HTR-8/SVneo (cell line): Measurements from ENCODE around the gene CMSS1.

Experiments
- DNase-seq: peaks from one replicate; pipeline ENCODE4 v3.0.0; 2011; ENCODE audit warnings: low spot score, mixed read lengths; ENCODE audit not compliant: insufficient read length
- FAIRE-seq: peaks from 2 replicates; lab custom pipeline; 2011; peaks lifted over from hg19 to GRCh38; lab: Jason Lieb, UNC

Gene CMSS1

DNA sequence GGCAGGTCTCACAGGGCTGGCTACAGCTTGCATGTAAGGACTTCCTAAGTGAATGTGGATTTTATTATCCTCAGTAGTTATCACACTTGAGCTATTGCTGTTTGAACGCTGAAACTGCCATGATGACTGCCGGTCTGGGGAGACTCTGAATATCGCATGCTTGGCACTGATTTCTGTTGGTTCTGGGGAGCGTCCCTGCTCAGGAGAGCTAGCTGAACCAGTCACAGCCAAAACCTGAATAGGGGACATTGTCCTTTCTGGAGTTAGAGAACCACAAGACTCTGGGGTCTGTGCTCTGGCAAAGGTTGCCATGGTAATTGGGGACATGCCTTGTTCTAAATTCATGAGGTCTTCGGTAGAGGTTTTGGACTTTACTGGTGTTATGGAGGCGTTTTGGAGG, 30.8 kb downstream of the CMSS1 start:
- DNase-seq = no peak
- no peak for FAIRE-seq

DNA sequence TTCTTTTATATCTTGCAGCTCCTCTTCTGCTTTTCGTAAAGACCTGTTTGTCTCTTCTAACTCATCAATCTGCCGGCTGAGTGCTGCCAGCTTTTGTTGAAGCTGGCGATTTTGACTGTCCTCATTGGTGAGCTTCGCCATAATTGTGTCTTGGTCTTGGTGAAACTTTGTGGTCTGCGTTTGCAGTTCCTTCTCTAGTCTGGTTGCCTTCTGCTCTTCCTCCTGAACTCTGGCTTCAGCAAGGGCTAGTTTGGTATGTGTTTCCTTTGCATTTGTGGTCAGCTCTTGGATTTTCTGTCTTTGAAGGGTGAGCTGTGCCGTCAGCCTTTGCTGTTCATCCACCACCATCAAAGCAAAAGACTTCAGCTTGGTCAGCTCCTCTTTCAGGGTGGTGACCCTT, 32.9 kb downstream of the CMSS1 start:
- DNase-seq (no peak), FAIRE-seq (no peak)

- peak; percentile 4 for FAIRE-seq
- DNase-seq = no peak
These were observed 34.3 kb downstream of the CMSS1 start for GRCh38 chr3:99851955-99852354.

GRCh38 chr3:99852851-99853250, 35.2 kb downstream of the CMSS1 start:
- no peak for FAIRE-seq
- no peak for DNase-seq

GRCh38 chr3:99854756-99855298, 37.2 kb downstream of the CMSS1 start:
- DNase-seq (no peak), FAIRE-seq (peak; percentile 4)

DNA sequence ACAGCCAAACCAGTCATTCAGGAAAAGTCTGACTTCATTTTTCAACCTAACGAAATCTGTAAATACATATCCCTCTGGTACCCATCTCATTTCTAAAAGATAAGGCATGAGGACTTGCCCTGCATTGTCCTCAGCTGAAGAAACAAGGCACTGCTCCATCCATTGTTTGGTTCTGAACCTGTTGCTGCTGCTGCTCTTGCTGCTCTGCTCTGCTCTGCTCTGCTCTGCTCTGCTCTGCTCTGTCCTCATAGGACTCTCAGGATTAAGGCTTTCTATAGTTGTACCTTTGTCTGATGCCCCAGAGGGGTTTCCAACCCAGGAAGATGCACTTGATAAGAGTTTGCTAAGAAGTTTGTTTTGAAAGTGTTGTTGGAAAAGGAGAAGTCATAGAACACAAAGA, 38.2 kb downstream of the CMSS1 start:
- FAIRE-seq = no peak
- no peak for DNase-seq

- DNase-seq = no peak
- no peak for FAIRE-seq
These were observed 39.0 kb downstream of the CMSS1 start for GRCh38 chr3:99856437-99857220.

GRCh38 chr3:99857278-99857677, 39.6 kb downstream of the CMSS1 start:
- FAIRE-seq (no peak), DNase-seq (no peak)

- DNase-seq = no peak
- no peak for FAIRE-seq
These were observed 40.8 kb downstream of the CMSS1 start for GRCh38 chr3:99858469-99858868.

GRCh38 chr3:99859825-99860224, 42.2 kb downstream of the CMSS1 start:
- FAIRE-seq (peak; percentile 81), DNase-seq (peak; percentile 52)

DNA sequence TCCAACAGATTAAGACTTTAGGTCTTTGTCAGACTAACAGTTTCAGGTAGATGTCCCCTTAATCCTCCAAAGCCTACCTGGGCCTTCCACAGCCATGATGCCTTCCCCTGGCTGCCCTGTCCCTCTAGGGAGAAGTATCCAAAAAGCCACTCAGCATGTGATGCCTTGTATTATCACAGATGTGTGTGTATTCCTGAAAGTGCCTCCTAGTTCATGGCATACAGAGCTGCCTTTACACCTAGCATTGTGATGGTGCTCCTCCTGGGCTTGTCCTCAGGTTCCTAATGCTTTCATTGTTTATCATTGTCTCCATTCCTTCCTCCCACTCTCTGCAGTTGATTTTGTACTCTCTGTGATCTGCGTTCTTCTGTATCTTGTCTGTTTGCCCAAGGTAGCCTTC, 43.6 kb downstream of the CMSS1 start:
- FAIRE-seq (no peak), DNase-seq (no peak)

DNA sequence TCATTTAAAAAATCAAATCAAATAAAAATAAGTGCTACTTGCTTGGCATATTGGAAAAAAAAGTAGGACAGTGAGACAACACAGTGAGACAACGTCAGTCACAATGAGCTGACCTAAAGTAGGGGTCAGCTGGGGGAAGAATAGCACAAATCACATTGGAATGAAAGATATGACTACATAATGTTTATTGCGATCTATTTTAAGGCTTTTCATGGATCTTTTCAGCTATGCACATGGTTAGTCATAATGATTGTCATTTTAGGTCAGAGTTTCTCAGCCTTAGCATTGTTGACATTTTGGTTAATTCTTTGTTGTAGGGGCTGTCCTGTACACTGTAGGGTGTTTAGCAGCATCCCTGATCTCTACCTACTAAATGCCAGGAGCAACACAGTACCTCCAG, 44.5 kb downstream of the CMSS1 start:
- FAIRE-seq = peak; percentile 54

GRCh38 chr3:99863002-99863401, 45.3 kb downstream of the CMSS1 start:
- FAIRE-seq = peak; percentile 28
- DNase-seq = no peak

More for the DNA sequence above, 44.5 kb downstream of the CMSS1 start:
- no peak for DNase-seq

GRCh38 chr3:99863588-99863987, 45.9 kb downstream of the CMSS1 start:
- DNase-seq (no peak), FAIRE-seq (no peak)

DNA sequence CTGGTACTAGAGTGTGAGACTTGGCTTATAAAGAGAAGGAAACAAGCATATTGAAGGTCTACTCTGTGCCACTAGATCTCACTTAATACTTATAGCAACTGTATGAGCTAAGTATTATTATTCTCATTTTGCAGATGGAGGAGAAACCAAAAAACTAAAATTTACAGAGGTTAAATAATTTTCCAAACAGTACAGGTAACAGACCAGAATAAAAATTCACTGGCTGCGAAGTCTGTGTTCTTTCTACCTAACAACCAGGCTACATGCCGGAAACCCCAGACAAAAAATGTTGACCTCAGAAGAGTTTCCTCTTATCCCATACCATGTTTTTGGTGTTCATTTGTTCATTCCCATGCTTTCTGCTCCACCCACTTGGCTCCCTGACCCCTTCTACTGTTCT, 46.6 kb downstream of the CMSS1 start:
- DNase-seq = no peak
- FAIRE-seq = no peak

- no peak for DNase-seq
- no peak for FAIRE-seq
These were observed 47.7 kb downstream of the CMSS1 start for GRCh38 chr3:99865321-99865720.

GRCh38 chr3:99866261-99866761, 48.6 kb downstream of the CMSS1 start:
- no peak for DNase-seq
- no peak for FAIRE-seq

DNA sequence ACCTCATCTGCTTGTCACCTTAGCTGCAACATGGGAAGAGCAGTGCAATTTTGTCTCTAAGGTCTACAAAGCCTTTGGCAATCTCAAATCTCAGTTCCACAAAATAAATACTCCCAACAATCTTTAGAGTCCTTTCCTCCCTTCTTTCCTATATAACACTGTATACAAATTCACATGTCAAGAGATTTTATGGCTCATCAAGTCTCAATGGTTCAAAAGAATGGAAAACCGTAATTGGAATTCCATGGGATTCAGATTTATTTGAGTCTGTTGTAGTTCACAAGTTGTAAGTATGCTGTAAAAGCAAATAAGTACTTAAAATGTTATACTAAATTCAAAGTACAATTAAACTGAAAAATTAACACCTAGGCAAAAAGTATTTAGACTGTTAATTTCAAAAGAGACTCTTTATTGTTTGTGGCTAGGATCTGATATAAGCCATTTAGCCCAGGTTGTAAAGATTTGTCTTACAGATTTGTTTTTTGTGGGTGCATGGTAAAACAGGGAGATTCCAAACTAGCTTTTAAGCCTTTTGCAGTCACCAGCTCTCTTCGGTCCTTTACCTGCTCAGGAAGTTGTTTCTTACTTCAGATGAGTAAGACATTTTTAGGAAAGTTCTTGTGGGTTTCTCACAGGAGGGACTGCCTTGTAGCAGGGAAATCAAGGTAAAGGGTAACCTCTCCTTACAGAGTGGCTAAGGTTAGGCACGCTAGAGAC, 50.1 kb downstream of the CMSS1 start:
- FAIRE-seq (no peak), DNase-seq (no peak)

- DNase-seq (no peak), FAIRE-seq (peak; percentile 28)
These were observed 50.6 kb downstream of the CMSS1 start for GRCh38 chr3:99868311-99868646.

- no peak for FAIRE-seq
These were observed 52.0 kb downstream of the CMSS1 start for GRCh38 chr3:99869621-99870020.

DNA sequence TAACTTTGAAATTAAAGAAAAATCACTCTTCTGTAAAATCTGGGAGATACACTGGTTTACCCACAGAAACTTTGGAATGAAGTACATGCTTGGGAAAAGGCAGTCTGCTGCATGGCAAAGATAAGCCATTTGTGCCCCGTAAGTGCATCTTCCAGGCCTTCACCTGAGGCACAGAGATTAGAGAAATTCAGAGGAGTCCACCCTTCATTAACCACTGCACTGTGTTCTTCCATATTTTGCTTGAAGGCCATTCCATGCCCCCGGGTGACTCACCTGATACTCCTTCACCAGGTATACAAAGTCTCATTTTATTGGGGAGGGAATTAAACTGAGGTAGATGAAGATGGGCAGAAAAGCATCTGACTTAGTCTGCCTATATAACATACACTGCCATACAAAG, 53.0 kb downstream of the CMSS1 start:
- no peak for DNase-seq
- FAIRE-seq = no peak

More at GRCh38 chr3:99869621-99870020, 52.0 kb downstream of the CMSS1 start:
- no peak for DNase-seq
